Measurements from ENCODE around the gene GLB1L2.

Gene GLB1L2

DNA sequence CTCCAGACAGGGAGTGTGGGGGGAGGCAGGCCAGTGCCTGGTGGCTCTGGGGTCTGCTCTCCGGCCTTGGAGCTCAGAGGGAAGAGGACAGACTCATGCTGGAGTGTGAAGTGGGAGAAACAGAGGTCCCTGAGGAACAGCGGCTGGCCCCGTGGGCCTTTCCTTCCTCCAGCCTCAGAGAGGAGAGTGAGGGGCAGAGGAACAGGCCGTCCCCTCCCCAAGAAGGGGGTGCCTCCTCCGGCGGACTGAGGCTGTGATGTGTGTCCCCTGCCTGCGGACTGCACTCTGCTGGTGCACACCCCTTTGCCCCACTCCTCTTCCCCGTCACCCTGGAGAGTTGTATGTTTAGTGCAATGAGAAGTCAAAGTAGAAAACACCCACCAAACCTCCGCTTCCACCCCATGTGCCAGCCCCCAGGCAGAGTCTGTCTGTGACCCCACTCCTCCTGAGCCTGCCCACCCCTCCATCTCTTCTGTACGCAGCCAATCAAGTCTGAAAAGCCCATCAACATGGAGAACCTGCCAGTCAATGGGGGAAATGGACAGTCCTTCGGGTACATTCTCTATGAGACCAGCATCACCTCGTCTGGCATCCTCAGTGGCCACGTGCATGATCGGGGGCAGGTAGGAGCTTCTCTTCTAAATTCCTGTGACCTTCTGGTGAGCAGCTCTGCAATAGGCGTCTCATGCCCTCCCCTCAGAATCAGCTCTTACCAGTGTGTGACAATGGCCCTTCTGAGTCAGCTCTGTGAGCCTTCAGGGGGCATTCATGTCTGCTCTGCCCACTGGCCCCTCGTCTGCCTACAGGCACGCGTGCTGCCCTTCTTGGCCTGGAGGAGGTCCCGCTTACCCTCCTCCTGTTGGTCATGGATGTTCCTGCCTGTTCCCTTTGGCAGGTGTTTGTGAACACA, 39.0 kb downstream of the GLB1L2 start:
- DNase-seq = no peak

DNA sequence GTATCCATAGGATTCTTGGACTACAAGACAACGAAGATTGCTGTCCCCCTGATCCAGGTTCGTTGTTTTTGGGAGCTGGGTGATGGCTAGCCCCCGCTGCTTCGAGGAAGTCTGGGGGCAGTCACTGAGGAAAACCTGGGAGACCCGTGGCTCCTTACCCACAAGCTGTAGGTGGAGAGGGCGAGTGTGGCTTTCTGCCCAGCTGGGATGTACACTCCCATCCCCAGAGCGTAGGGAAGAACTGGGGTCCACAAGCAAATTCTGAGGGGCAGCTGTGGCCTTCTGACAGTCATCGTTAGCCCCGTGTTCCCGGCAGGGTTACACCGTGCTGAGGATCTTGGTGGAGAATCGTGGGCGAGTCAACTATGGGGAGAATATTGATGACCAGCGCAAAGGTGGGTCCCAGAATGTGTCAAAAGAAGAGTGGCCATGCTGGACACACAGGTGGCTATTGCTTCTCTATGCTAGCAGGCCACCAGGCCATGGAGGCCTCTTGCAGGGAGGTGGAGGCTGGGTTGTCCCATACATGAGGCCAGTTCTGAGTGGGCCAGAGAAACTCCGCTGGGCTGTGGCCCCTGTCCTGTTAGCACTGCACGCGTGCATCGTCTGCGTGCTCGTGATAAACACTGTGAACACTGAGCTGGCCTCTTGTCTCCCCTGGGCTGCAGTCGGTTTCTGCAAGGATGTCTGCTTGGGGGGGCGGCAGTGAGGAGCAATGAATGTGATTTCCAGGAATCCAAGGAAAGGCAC, 39.8 kb downstream of the GLB1L2 start:
- DNase-seq = no peak

DNA sequence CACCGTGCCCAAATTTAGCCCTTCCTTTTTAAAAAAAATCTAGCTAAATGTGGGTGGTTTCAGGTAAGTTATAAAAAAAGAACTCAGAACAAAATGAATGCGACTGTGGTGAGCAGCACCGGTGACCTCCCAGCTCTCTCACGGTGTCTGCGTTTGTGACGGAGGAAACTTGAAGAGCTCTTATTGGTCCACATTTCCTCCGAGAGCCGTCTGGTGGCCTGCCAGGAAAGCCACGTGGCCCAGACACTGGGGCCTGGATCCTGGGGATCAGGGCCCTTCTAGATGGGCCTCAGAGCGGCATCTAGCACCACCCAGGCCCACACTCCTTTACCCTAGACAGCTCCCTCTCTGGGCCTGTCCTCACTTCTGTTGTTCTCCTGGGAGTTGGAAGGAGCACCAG, 40.7 kb downstream of the GLB1L2 start:
- DNase-seq = no peak

DNA sequence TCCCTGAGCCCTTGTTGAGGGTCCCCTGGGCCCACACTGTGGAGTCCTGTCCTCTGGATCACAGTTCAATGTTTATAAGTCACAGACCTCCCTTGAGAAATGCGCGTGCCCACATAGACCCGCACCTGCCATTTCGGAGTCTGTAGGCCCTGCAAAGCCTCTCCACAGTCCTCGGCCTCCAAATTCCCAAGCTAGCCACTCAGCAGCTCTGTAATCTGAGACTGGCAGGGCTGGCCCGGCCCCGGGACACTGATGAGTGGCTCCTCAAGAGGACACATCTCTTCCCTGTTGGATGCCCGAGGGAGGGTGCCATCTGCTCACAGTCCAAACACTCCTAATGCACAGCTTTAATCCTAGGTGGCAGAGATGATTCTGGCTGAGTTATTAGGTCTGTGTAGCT, 41.2 kb downstream of the GLB1L2 start:
- DNase-seq = no peak

DNA sequence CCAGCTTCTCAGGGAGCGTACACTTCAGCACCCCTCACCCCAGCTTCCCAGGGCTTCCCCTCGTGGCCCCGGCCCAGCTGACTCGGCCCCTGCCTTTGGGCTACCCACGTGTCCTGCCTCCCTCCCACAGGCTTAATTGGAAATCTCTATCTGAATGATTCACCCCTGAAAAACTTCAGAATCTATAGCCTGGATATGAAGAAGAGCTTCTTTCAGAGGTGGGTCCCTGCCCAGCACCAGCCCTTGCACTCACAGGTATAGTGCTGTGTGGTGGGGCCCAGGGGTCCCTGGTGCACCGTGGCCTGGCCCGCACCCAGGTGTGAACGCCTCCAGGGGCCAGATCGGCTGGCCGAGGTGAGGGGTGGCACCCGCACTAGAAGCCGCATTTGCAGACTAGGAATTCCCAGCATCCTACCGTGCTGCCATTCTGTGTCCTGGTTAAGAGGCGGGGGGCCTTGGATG, 41.8 kb downstream of the GLB1L2 start:
- no peak for DNase-seq

DNA sequence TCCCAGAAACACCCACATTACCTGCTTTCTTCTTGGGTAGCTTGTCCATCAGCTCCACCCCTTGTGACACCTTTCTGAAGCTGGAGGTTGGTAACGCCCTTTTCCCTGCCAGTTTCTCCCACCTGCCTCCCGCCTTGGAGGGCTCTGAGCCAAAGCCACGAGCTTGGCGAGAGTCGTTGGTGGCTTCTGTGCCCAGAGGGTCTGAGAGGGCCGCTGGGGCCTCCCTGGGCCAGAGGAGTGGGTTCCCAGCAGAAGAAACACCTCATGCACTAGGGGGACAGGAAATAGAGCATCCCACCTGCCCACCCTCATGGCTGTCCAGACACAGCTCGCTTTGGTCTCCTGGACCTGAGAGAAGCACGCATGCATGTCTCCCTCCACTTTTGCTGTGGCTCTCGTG, 42.4 kb downstream of the GLB1L2 start:
- DNase-seq = no peak

DNA sequence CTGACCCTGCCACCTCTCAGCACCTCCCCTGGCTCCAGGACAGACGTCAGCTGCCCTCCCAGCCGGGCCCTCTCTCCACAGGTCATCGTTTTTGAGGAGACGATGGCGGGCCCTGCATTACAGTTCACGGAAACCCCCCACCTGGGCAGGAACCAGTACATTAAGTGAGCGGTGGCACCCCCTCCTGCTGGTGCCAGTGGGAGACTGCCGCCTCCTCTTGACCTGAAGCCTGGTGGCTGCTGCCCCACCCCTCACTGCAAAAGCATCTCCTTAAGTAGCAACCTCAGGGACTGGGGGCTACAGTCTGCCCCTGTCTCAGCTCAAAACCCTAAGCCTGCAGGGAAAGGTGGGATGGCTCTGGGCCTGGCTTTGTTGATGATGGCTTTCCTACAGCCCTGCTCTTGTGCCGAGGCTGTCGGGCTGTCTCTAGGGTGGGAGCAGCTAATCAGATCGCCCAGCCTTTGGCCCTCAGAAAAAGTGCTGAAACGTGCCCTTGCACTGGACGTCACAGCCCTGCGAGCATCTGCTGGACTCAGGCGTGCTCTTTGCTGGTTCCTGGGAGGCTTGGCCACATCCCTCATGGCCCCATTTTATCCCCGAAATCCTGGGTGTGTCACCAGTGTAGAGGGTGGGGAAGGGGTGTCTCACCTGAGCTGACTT, 43.2 kb downstream of the GLB1L2 start:
- no peak for DNase-seq

DNA sequence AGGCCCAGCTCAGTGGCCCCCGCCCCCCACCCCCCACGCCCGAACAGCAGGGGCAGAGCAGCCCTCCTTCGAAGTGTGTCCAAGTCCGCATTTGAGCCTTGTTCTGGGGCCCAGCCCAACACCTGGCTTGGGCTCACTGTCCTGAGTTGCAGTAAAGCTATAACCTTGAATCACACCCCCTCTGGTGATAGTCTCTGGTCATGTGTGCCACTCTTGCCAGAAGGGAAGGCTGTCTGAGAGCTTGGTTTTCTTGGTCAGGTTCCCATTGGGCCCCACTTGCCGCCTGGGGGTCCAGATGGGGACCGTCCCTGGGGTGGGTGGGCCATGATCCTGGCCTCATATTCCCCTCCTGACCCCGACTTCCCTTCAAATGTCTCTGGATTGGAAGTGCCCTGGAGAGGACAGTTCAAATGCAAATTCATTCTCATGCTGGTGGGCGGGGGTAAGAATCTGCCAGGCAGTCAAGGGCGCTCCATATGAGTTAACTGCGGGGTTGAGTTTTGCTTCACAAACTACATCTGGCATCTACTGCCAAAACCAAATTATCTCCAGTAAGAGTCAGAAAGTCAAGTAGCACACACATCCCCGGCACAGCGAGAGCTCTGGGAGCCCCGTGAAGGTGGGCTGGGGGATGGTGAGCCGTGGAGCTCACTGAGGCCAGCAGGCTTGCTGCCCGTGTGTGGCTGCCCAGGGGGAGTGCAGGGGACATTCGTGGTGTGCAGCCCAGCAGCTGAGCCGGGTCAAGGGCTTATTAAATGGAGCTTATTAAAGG, 44.5 kb downstream of the GLB1L2 start:
- DNase-seq = no peak

DNA sequence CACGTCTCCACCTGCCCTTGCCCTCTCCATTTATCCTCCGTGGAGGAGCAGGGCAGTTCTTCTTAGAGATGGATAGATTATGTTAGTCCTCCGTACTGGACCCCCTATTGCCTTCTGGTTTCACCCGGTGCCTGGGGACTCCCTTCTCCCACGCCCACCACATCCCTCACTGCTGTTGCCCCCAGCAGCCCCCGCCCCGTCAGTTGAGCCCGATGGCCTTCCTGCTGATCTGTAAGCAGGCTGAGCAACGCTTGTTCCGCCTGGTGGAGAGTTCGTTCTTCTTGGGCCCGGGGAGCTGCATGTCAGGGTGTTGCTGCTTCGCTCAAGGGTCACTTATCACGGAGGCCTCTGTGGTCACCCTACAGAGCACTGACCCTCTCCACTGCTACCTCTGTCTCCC, 46.1 kb downstream of the GLB1L2 start:
- no peak for DNase-seq

DNA sequence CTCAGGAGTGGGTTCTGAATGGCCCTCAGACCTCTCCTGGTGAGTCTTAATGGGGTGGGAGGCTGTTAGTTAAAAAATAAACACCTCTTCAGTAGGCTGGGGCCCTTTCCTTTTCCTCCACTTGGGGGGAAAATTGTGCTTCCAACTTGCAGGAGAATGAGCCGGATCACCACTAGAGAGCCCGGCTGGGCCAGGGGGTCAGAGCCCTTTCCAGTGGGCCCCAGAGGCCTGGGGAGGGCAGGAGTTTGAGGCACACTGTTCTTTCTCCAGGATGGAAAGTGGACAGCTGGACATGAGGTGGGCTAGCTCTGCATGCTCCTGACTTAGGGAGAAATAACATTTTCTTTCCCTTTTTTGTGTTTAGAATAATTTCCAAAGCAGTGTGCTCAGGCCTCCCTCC, 47.5 kb downstream of the GLB1L2 start:
- no peak for DNase-seq

DNA sequence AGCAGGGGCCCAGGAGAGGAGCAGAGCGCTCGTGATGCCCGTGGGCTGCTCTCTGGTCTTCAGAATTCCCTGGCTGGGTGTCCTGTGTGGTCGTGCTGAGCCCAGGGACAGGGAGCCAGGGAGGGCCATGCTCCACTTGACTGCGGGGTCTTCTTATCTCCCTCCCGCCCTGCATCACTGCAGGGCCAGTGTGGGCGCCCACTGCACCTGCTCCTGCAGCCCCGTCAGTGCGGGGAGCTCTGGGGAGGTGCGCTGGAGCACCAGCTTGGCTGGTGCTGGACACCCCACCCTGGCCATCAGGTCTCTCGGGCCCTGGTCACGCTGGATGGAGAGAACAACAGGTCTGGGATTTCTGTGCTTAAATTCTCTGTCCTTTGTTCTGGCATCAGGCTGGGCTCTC, 48.4 kb downstream of the GLB1L2 start:
- no peak for DNase-seq

DNA sequence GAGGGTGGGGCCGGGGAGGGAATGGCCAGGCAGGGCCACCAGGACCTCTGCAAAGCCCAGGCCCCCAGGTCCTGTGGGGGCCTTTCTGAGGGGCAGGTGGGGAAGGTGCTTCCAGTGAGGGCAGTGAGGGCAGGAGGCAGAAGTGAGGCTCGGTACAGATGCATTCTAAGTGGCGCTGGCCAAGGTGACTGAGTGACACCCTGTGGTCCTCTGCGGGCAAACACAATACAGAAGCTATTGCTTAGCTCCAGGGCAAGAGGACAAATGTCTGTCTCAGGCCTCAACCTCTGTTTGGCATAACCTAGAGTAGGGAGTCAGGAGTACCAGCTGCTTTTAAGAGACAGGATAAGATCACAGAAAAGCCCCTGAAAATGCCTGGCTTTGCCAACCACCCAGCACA, 49.0 kb downstream of the GLB1L2 start:
- DNase-seq = no peak

DNA sequence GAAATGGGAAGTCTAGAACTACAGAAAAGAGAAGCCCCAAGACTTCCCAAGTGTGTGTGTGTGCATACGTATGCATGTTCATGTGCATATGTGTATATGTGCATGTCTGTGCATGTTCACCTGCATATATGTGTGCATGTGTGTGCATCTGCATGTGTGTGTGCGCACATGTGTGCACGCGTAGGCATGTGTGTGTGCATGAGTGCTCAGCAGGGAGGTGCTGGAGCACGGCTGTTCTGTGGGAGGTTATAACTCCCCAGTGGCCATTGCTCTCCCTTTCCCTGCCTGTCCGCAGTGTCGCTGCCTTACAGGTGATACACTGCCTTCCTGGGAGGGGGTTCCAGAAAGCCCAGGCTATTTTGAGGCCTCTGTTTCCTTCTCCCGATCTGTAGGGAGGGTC, 50.5 kb downstream of the GLB1L2 start:
- DNase-seq = no peak

DNA sequence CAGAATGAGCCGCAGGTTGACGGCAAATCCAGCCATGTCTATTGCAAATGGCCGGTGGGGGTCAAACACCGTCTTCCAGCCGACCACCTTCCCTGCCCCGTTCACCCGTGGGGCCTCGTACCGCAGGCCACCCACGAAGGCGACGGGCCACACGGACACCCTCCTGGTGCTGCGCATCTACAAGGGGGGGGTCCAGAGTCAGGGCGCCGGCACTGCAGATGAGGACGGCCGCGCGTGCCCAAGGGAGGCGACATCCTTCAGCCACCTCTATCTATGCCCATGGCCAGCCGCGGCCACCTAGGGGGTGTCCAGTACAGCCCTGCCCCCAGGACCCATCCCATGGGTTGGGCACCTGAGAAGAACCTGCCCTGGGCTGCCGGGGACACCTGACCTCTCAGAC, 51.0 kb downstream of the GLB1L2 start:
- DNase-seq = no peak

DNA sequence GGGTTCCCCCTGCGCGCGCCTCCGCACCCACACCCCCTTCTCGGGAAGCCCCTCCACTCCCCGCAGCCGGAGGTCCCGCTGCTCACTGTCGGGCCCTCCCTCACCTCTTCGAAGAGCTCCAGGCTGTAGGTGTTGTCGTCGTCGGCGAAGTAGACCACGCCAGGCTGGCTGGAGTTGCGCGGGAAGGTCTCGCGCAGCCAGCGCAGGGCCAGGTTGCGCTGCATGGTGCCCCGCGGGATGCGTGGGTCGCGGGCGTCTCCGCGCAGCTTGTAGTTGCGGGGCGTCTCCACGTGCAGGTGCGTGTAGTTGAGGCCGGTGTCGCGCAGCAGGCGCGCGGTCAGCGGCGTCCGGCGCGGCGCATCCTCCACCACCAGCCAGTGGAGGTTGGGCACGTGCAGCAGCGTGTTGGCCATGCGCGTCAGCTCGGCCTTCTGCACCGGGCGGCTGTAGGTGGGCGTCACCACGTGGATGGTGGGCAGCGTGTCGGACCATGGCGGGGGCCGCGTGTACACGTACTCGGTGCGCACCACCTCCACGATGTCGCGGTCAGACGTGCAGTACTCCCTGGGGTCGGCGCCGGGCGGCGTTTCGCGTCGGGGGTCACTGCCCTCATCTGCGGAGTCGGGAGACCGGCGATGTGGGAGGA, 51.9 kb downstream of the GLB1L2 start:
- DNase-seq = no peak

DNA sequence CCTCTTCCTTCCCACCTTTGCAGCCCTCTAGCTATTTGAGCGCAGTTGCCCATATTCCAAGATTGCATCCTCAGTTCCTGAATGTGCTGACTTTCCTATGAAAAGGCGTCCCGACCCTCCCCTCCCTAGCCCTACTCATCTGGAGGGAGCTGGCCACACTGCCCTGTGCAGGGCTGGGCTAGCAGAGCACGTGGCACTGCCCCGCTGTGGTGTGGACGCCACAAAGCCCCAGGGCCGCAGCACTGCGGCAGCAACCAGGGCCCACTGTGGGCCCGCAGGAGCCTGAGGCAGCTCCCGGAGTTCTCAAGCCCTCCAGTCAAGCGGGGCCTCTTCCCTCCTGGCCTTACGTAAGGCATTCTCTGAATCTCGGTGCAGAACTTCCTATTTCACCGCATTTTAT, 52.6 kb downstream of the GLB1L2 start:
- no peak for DNase-seq

DNA sequence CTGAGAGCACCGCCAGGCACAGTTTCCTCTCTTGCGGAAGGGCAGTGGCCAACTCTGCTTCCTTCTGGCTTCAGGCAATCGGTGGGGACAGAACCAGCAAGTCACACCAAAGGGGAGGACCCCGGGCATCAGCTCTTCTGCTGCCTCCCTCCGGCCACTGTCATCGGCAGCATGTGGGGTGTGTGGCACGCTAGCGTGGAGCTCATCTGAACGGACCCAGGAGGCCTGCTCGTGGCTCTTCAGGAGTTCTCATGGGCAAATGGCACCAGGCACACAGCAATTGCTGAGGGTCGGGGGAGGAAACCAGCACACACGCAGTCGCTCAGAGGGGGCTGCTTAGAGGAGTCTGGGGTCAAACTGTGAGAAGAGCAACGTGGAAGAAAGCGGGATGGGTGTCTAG, 53.4 kb downstream of the GLB1L2 start:
- DNase-seq = no peak

DNA sequence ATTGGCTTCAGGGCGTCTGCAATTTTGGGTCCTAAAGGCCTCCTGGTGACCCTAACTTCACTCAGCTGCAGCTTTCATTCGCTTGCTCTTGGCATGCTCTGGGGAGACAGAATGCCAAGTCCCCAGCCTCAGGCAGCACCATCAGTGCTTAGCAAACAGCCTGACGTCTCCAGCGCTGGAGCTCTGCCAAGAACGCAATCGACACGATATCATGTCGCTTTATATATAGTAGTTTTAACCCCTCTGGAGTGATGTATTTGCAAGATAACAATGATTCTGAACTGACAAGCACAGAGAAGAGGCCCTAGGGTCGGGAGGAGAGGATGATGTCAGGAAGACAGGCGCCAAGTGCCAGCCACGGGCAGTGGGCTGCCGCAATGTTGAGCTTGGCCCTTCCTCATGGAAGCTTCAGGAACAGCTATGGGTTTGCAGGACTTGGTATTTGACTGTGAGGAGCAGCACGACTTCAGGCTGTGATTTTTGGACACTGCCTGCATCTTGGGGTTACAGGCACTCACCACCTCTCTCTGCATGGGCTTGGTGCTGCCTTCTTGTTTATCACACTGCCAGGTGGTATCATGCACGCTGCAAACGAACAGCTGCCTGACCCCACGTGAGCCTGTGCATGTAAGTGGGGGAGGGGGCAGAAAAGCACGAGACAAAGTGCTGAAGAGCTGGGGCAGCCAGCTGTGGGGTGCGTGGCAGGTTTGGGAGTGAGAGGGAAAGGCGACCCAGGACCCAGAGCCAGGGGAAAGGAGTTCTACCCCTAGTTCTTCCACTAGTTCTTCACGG, 54.2 kb downstream of the GLB1L2 start:
- peak; percentile 80 for DNase-seq

DNA sequence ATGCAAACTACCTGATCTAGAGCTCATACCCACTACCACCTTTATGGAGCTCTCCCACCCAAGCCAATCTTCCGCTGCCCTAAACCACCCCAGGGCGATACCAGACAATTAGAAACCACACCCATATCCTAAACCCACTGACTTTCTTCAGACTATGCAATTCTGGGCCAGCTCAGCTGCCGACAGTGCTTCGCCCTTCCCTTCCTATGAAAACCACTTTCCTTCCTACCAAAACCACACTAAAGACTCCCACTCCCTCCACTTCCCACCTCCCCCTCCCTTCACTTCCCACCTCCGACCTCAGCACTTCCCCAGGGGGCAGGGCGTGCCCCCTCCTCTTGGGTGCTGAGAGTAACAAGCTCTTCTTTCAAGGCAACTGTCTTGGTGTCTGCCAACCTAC, 55.2 kb downstream of the GLB1L2 start:
- peak; percentile 93 for DNase-seq

DNA sequence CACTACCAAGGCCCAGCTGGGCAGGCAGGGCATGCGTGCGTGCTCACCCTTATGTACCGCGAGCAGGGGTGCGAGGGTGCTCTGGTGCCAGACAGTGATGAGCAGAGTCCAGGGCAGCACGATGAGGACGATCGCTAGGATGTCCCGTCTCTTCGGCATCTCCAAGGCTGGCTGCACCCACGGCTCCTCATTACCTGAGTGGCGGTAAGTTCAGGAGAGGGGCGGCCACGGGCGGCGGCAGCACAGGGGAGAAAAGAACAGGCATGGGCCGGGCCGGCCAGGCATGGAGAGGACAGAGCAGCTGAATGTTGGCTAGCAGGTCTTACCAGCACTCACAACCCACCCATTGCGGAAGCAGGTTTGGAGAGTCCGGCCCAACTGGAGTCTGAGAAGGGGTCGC, 55.7 kb downstream of the GLB1L2 start:
- DNase-seq = no peak

DNA sequence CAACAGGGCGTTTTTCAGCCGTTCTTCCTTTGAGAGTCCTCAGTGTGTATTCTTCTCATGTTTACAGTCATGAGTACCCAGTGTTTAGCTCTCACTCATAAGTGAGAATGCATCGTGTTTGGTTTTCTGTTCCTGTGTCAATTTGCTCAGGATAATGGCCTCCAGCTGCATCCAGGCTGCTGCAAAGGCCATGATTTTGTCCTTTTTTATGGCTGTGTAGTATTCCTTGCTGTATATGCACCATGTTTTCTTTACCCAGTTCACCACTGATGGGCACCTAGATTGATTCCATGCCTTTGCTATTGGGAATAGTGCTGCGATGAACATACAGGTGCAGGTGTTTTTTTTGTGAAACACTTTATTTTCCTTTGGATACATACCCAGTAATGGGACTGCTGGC, 56.8 kb downstream of the GLB1L2 start:
- DNase-seq = no peak

Data from NCI-H526 treated with DMSO at 0.1 percent for 48 hours (cell line).